ENCODE measurements around the gene LETM1.

- TF ChIP-seq, protein P1, sequence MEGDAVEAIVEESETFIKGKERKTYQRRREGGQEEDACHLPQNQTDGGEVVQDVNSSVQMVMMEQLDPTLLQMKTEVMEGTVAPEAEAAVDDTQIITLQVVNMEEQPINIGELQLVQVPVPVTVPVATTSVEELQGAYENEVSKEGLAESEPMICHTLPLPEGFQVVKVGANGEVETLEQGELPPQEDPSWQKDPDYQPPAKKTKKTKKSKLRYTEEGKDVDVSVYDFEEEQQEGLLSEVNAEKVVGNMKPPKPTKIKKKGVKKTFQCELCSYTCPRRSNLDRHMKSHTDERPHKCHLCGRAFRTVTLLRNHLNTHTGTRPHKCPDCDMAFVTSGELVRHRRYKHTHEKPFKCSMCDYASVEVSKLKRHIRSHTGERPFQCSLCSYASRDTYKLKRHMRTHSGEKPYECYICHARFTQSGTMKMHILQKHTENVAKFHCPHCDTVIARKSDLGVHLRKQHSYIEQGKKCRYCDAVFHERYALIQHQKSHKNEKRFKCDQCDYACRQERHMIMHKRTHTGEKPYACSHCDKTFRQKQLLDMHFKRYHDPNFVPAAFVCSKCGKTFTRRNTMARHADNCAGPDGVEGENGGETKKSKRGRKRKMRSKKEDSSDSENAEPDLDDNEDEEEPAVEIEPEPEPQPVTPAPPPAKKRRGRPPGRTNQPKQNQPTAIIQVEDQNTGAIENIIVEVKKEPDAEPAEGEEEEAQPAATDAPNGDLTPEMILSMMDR (IDR thresholded peaks at IDR 0.05): no peak
- no peak for TF ChIP-seq POLR2A (IDR thresholded peaks at IDR 0.05)
These were observed 57.9 kb downstream of the LETM1 start for GRCh38 chr4:1797861-1798579.
